ENCODE results near the gene PRKCA.

Gene PRKCA

DNA sequence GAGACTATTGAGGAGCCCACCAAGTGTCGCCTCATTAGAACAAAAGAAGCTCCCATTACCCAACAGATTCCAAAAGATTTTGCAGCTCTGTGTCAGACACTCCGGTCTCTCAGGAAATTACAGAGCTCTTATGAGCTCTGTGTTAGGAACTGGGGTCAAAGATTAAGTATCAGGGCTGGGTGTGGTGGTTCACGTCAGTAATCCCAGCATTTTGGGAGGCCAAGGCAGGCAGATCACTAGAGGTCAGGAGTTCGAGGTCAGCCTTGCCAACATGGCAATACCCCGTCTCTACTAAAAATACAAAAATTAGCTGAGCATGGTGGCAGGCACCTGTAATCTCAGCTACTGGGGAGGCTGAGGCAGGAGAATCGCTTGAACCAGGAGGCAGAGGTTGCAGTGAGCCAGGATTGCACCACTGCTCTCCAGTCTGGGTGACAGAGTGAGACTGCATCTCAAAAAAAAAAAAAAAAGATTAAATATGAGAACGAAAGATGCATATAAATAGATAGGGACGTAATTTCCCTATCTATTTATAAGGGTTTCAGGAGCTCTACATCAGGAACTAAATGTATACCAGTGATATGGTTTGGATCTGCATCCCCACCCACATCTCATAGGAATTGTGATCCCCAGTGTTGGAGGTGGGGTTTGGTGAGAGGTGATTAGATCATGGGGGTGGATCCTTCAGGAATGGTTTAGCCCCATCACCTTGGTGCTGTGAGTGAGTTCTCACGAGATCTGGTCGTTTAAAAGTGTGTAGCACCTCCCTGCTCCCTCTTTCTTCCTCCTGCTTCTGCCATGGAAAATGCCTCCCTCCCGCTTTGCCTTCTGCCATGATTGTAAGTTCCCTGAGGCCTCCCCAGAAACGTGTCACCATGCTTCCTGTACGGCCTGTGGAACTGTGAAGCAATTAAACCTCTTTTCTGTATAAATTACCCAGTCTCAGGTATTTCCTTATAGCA is 111.4 kb downstream of the PRKCA start:
- DNase-seq (ENCODE audit: low read depth in 2 of 2), result no peak

DNA sequence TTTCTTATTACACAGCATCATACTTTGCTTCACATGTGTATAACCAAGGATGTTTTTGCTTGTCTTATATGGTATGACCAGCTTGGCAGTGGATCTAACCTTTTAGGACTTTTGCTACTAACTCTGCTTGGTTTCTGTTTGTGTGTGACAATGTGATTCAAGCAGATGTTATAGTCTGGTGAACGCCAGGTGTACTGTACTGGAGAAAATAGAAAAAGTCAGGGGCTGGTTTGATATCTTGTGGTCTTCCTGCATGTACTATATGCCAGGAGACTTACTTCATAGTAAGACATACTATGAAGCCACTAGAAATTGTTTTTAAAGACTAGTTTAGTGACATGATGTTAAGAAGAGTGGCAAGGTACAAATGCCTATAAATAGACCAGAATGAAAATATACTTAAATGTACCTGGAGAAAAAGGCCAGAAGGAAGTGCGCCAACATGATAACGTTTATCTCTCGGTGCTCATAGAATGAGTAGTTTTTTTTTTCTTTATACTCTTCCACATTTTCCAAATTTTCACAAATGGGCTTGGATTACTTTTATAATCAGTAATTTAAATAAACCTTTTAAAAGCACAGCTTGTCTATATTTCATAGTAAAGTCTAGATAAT is 112.3 kb downstream of the PRKCA start:
- DNase-seq (ENCODE audit: low read depth in 2 of 2), result no peak

DNA sequence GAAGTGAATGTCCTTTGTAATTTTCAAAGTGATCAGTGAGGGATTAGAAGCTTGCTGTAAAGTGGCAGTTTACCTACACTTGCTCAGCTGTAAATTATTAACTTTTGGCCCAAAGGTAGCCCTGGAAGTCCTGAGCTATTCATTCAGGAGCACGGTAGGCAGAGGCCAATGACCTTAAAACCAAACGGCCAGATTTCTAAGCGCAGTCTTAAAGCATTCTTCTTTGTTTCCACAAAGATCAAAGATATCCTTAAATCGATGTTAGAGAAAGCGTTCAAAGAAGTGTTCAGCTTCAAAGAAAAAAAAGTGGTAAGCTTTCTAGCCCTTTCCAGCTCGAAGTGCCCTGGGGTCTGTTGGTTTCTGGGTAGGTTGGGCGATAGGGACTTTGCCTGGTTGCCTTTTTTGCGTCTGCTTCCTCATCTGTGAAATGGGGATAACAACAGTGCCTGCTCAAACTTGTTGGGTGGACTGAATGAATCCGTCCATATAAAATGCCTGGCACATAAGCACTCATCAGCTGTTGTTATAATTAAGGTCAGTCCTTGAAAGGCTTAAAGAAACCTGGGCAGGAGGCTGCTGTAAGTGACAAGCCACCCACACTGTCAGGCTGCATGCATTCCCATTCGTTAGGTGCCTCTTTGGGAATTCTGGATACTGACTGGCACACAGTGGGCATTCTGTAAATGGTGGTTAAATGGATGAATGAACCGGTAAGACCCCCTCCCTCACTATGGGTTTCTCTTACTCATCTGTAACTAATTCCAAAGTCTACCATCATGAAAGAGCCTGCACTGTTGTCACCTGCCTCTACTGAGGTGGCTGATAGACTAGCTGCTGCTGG is 113.2 kb downstream of the PRKCA start:
- DNase-seq (ENCODE audit: low read depth in 2 of 2), result no peak

DNA sequence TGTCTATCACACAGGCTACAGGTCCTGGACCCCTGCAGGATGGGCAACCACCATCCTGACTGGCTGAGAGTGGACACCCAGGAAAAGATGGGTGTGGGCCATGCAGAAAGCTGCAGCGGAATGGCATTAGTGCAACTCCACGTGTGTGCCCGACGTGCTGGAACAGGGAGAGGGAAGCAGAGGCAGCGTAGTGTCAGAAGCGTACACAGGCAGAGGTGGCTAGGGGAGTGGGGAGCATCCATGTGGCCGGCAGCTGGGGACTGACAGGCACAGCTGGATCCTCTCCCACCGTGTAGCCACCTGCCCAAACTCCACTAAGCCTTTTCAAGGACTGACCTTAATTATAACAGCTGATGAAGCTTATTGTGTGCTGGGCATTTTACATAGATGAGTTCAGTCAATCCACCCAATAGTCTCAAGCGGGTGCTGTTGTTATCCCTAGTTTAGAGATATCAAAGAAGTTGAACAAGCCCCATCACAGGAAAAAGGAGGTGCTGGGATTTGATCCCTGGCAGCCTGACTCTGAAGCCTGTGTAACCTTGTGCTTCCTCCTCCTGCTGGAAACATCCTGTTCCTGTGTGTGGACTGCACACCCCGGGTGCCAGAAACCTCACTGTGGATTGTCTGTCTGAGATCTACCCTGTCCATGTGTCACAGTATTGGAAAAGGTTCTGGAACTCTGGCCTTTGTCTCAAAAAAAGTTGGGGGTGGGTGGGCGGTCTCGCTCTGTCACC is 114.0 kb downstream of the PRKCA start:
- DNase-seq (ENCODE audit: low read depth in 2 of 2), result no peak

DNA sequence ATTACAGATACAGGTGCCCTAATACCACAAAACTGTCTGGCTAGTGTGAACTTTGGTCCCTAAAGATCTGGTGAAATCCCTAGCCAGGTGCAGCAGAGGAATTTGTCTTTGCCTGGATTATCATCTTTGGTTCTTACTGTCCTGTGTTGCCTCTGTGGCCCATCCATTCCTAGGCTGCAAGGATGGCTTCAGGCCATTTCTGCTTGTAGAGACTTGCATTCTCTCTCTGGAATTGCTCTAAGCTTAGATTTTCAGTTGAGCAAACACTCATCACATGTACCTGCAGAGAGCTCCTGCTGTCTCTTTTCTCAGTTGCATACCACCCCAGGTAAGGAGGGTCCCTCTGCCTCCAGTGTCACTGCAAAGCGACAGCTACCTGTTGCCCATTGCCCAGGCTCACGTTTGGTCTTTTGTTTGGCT is 114.9 kb downstream of the PRKCA start:
- DNase-seq (ENCODE audit: low read depth in 2 of 2), result no peak

DNA sequence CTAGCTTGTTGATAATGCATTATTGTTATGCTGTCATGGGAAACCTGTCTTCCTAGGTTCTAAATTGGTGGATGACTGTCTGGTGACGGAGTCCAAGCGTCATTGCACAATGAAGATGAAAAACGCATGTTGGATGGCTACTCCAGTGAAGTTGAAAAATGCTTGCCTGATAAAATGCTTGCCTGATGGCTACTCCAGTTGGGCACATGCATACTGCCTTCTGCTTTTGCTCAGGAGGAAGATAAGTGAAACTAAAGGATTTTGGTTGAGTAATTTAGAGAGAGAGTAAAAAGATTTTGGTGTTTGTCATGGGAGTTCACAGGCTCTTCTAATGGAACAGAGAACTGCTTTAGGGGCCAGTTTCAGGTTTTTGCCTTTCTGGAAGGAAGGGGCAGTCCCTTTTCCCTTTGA is 118.6 kb downstream of the PRKCA start:
- peak in 1 of 2 experiments; percentile 33 for DNase-seq (ENCODE audit: low read depth in 2 of 2)

DNA sequence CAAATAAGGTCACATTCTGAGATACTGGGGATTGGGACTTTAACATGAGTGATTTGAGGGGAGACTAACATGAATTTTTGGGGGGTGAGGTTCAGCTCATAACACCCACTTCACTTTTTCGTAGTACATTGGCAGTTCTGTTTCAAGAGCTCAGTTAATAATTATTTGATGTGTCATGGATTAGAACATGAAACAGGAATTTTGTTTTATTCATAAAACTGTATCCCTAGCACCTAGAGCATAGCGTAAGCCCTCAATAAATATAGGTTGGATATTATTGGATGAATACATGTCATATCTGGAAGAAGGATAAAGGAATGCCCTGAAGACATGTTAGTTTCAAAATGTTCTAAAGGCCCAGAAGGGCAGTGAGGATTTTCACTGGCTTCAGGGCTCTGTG is 119.8 kb downstream of the PRKCA start:
- DNase-seq (ENCODE audit: low read depth in 2 of 2), result no peak

DNA sequence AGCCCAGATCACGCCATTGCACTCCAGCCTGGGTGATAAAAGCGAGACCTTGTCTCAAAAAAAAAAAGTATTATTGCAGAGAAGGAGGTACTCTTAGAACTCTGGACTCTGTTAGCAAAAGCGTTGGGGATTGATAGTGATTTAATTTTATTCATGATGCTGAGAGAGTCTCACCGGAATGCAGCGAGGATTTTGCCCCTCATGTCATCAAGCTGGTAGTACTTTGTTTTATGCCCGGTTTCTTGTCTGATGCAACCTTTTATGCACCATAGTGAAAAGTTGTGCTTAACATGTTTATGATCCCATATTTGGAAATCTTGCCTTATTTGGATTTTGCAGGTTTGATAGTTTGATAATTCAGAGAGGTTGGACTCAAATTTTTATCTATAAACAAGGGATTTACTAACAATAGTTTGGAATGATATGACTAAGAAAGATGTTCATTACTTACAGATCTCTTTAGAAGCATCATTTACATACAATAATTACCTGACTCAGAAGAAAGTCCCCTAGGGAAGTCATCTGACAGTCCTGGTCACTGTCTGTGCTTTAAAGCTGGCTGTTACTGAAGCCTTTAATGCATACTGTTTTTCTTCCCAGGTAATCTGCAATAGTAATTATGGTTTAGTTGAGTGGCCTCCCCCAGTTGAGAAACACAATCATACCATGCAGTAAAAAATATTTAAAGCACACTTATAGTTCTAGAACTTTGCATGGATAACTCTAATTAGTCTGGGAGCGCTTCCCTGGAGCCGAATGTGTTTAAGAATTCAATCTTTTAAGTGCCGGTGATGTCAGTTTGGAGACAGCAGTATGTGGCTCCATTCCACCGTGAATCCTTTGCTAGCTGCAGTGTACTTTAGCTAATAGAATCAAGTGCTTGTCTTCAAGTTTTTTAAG is 120.9 kb downstream of the PRKCA start:
- peak in 1 of 2 experiments; percentile 25 for DNase-seq (ENCODE audit: low read depth in 2 of 2)

DNA sequence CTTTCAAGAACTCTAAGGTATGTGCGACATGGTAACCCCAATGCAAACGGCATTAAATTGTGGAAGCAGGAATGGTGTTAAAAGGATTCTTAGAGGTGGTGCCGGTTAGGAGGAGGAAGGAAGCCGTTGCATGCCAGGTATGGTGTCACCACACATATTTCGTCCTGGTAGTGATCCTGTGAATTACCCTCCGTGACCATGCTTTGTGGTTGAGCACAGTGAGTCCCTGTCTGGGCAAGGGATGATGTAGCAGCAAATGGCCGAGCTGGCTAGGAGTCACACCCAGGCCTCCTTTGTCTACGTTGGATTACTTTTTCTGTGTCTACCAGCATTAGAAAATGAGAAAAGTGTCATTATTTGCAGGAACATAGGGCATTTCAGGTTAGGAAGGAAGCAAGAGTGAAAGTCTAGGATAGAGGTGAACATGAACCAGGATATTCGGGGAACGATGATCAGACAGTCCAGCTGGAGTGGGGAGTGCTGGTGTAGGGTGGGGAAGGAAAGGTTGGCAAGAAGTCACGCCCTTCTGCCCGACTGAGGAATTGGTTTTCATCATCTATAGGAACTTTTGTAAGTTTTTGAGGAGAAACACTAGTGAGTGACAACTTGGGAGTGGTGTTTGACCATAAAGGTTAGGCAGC is 123.5 kb downstream of the PRKCA start:
- no peak for DNase-seq (ENCODE audit: low read depth in 2 of 2)

DNA sequence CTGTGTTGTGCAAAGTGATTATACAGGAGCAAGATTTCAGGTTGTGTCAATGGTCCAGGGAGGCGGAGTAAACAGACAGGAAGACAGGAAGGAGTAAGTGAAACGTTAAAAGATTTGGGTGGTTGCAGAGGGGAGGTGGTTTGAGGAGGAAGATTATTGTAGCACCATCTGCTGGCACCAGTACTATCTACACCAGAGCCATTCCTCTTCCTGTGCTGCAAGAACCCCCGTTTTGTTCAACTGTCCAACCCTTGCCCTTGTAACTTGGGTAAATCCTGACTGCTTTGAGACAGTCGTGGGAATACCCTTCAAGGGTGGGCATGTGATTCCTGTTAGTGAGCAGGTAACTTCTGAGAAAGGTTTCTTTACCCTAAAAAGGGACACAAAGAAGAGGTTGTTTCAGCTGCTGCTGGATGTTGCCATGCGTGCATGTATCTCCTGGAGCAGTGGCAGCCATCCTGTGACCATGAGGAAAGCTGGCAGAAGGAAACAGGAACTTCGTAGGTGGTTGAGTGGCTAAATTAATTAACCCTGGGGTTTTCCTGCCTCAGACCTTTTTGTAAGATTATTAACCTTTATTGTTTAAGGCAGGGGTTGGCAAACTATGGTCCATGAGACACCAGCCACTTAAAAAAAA is 124.1 kb downstream of the PRKCA start:
- no peak for DNase-seq (ENCODE audit: low read depth in 2 of 2)

DNA sequence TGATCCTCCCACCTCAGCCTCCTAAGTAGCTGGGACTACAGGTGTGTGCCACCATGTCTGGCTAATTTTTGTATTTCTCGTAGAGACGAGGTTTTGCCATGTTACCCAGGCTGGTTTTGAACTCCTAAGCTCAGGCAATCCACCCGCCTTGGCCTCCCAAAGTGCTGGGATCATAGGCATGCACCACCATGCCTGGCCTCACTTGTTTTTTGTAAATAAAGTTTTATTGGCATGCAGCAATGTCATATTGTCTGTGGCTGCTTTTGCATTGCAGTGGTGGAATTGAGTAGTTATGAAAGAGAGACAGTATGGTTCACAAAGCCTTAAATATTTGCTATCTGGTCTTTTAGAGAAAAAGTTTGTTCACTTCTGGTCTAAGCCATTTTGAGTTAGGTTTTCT is 124.7 kb downstream of the PRKCA start:
- no peak for DNase-seq (ENCODE audit: low read depth in 2 of 2)

DNA sequence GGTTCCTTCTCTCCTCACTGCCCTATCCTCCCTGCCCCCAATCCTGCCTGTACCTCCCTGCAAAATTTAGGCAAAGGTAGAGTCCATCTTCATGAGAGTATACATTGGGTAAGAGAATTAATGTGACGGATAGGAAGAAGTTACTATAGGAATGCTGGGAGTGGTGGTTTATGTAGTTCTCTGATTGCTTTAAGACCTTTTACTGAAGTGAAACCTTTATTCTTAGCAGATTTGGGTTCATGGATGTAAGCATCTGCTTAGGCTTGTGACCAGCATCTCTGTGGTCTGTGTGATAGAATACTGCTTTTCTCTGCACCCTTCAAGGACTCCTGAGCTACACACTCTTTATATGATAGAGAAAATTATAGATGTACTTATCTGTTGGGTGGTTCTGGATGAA is 127.3 kb downstream of the PRKCA start:
- no peak for DNase-seq (ENCODE audit: low read depth in 2 of 2)

DNA sequence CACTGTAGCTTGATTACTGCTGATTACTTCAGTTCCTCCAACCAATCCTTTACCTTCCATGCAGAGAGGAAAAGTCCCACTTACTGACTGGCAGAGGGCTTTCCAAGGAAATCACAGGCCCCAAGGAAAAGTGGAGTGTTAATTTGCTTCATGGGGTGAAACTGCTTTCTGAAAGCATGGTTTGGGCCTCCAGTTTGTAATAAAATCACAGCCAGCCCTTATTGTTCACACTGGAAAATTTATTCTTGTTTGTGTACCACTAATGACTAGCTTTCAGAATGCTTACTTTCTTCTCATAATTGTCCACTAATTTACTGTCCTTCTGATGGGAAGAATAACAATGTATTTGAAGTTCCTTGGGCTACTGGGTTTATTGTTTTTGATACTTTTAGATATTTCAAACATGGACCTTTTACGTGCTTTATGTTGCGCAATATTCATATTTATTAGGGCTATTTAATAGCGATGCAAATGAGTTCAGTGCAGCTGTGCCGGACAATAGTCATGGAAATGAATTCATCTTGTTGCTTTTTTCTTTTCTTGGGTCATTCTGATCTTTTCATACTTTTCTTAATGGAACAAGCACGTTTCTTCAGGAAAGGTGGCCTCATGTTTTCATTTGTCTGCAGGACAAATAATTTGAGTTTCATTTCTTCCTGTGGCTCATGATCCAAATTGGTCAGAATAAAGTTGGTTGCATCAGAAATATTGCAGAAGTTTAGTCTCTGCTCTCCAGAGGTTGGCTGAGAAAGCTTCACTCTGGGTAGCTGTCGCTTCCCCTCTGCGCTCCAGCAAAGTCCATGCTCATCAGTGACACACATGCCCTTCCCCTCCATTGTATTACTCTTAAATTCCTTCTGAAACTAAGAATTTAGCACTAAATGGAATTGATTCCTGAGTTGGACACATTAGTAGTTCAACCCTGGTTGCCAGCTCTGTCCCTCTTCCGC is 128.7 kb downstream of the PRKCA start:
- no peak for DNase-seq (ENCODE audit: low read depth in 2 of 2)

DNA sequence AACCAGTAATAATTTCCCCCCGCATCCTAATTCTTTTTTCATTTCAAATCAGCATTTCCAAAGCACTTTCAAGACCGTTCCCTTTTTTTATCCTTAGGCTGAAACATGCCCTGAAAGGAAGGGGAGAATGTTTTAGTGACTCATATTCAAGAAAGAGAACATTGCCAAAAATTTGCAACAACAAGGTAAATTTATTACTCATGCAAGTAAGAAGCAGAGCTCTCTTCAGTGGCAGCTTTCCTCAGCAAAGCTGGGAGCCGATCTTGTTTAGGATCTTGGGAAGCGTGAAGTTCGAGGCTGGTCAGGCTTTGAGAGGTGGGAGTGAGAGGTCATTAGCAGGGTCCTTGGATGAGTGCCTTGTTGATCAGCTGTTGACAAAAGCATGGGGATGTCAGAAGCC is 129.5 kb downstream of the PRKCA start:
- peak; percentile 68 to 73 for DNase-seq (ENCODE audit: low read depth in 2 of 2)

DNA sequence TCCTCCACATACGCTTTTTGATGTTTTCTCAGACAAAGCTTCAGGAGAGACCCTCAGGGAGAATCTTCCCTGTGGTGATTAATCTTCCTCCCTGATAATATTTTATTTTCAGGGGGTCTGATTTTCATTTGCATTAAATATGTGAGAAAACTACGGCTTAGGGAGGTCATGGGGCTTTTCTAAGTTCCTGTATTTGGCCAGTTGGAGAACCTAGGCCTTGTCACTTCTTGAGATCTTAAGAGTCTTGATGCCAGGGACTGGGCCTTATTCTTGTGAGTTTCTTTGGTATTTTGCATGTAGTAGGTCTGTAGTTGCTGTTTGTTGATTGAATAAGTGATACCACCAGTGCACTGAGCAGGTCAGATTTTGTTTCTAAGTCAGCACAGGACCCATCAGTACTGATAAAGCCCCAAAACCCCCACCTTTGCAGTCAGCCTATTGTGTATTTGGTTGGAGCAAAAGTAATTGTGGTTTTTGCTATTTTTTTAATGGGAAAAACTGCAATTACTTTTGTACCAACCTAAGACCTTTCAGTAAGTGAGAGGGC is 130.1 kb downstream of the PRKCA start:
- no peak for DNase-seq (ENCODE audit: low read depth in 2 of 2)

DNA sequence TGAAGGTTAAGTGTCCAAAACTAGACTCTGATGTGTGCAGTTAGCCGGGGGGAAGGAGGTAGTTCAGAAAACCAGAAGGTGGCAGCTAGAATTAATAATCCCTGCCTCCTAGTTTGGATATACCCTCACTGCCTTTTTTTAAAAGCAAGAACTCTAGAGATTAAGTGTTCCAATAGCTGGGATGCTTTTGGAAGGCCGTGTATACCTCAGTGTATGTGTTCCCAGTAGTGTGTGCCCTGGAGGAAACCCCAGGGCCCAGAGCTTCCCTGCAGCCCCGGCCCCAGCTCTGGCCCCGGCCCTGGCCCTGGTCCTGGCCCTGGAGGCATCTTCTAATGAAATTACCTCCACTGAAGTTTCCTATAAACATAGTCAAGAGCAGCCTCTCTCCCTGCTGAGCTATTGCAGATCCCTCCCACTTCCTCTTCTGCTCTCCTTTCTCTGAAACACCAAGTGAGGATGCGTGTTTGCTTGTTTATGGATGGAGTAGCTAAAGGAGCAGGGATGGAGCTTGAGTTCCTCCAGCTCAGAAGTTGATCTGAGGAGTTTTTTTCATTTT is 130.7 kb downstream of the PRKCA start:
- DNase-seq (ENCODE audit: low read depth in 2 of 2), result no peak

DNA sequence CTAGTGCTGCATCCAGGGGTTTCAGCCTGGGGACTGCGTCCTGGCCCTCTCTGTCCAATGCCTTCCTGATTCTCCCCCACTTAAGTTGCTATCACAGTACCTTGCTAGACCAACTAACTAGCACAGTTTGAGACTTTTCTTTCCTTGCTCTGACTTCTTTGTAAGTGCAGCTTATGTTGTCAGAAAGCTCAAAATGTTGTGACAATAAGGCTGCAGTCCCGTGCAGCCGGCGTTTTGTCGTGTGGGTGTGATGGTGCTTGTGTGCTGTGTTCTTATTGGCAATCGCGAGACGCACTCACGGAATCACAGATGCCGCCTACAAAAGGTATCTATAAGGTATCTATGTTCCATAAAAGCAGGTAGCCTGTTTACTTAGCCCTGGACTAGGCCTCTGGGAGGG is 132.8 kb downstream of the PRKCA start:
- DNase-seq (ENCODE audit: low read depth in 2 of 2), result no peak

DNA sequence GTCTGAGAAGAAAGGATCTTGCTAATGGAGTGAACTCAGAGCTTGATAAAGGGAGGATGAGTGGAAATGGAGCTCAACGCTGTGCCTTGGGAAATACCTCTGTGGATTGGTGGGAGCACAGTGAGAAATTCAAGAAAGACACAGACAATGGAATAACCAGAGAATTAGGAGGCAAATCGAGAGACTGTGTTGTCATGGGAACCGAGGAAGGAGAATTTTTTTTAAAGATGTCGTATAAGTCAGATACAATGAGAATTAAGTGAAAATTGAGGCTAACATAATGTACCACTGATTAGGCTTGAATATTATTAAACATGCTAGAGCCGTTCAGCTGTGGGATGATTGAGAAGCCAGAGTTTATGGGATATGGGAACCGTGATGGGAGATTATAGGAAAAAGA is 134.2 kb downstream of the PRKCA start:
- DNase-seq (ENCODE audit: low read depth in 2 of 2), result no peak

All from fibroblast of skin of left biceps (primary cell).